Upper lobe of left lung (tissue), 6 donors: ENCODE measurements around the gene OR7A5. TPM values are rescaled to one million over a fixed set of nuclear protein-coding genes. Genes with fewer than 3 reads are reported as not detected.

Source experiments
- ATAC-seq, 2 donors: fragments of 200-7000 bp; cut with Tn5 transposase; one replicate each; pipeline ENCODE4 v1.9.1; 2022; ENCODE audit warnings: mild to moderate bottlenecking in 2 of 2, moderate library complexity in 2 of 2; ENCODE audit not compliant: low FRiP score in 2 of 2
- DNase-seq, 2 donors: peaks; one replicate each; pipeline ENCODE4 v3.0.0-alpha.2; 2019 to 2020
- H3K27ac ChIP-seq, 4 donors: fragments of 200-600 bp; sonication (generic); one replicate each; pipeline ENCODE4 v1.5.1; 2016 to 2019
- H3K27me3 ChIP-seq, 4 donors: fragments of 200-600 bp; sonication (generic); one replicate each; pipeline ENCODE4 v1.5.1; 2017 to 2019
- H3K36me3 ChIP-seq, 4 donors: fragments of 200-600 bp; sonication (generic); one replicate each; pipeline ENCODE4 v1.5.1; 2016 to 2019
- H3K4me1 ChIP-seq, 4 donors: fragments of 200-600 bp; sonication (generic); one replicate each; pipeline ENCODE4 v1.5.1; 2018 to 2019
- H3K4me3 ChIP-seq, 4 donors: fragments of 200-600 bp; sonication (generic); one replicate each; pipeline ENCODE4 v1.5.1; 2017 to 2019; ENCODE audit warnings: mild to moderate bottlenecking in 2 of 4, moderate library complexity in 1 of 4
- H3K9me3 ChIP-seq, 4 donors: fragments of 200-600 bp; sonication (generic); one replicate each; pipeline ENCODE4 v1.5.1; 2018 to 2019
- CTCF ChIP-seq, 6 experiments: fragments of 450-650 bp in 4 of 6; fragments of 200-600 bp in 2 of 6; sonication (generic) in 2 of 6; IDR thresholded peaks; one replicate each; pipeline ENCODE4 v1.5.1; 2016 to 2019; ENCODE audit warnings: antibody characterized with exemption in 6 of 6
- EP300 ChIP-seq, 4 donors: sonication (generic); formaldehyde crosslinking; IDR thresholded peaks; one replicate each; pipeline ENCODE4 v1.5.1; 2017; ENCODE audit warnings: antibody characterized with exemption in 4 of 4, control low read depth in 2 of 4
- POLR2A ChIP-seq, 4 donors: fragments of 450-650 bp; IDR thresholded peaks; one replicate each; pipeline ENCODE4 v1.5.1; 2016 to 2017; ENCODE audit warnings: antibody characterized with exemption in 4 of 4, mild to moderate bottlenecking in 2 of 4
- POLR2AphosphoS5 ChIP-seq, 2 donors: sonication (generic); formaldehyde crosslinking; IDR thresholded peaks; one replicate each; pipeline ENCODE4 v1.5.1; 2017; ENCODE audit warnings: antibody characterized with exemption in 2 of 2
- WGBS, 2 donors: methylation state at CpG; one replicate each; pipeline ENCODE4 v1.1.5; 2017 to 2018; 5-methylcytosine and 5-hydroxymethylcytosine counted together
- total RNA-seq, 6 donors: library from RNA; depleted of rRNA in 4 of 6; stranded (reverse); fragments of >200 nt in 4 of 6; gene quantifications; one replicate each; pipeline versions ENCODE4 v1.1.0 to v1.2.1, GENCODE V29; 2016 to 2021
- donor health status: DM: no; HTN: no; CAD: no; lungs with moderate emphysema.
- donor health status: DM: no; HTN: yes; CAD: no; lungs with severe emphysema.

The OR7A5 gene
- total RNA-seq, 6 donors from 2014 or later, result not detected

DNA sequence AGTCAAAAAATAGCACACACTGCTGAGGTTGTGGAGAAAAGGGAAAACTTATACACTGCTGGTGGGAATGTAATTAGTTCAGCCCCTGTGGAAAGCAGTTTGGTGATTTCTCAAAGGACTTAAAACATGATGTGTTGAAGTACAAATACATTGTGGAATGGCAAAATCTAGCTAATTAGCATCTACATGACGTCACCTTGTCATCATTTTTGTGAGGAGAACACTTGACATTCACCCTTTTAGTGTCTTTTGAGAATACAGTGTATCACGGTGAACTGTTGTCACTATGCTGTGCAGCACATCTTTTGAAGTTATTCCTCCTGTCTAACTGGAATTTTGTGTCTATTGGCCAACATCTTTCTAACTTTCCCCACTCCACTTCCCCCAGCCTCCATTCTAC, 8.2 kb upstream of the OR7A5 start:
- DNase-seq (no peak), ATAC-seq (no peak)
- Histone ChIP-seq H3K9me3 (no peaks in the 10 kb centered on the region), H3K27ac (no peak overlapping the region), H3K27me3 (no peaks in the 10 kb centered on the region), H3K36me3 (no peaks in the 10 kb centered on the region), H3K4me3 (no peak overlapping the region), H3K4me1 (no peaks in the 10 kb centered on the region)
- no peak for TF ChIP-seq POLR2A (IDR thresholded peaks at IDR 0.05)
- 48 to 59% methylated on average over 2 of the region's 2 CpGs for WGBS, 2 donors

DNA sequence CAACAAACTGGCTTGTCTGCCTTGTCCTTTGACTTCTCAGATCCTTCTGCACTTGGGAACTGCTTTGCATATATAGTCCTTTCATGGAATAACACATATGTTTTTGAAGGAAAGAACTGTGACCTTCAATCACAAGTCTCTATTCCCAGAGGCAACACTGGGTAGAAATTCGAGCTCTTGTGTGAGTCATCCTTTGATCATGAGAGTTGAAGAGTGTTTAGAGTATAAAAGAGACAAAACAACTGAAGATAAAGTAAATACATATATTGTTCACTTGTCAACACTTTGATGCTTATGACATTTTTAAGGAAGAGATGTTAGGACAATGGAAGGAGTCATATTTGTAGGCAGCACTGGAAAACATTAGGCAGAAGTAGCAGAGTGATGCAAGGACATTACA, 5.2 kb upstream of the OR7A5 start:
- TF ChIP-seq CTCF (IDR thresholded peaks at IDR 0.05) (no peak), POLR2AphosphoS5 (IDR thresholded peaks at IDR 0.05) (no peak)
- DNase-seq (no peak), ATAC-seq (no peak)
- Histone ChIP-seq H3K9me3 (no peaks in the 10 kb centered on the region), H3K36me3 (no peaks in the 10 kb centered on the region), H3K27ac (no peak overlapping the region), H3K4me1 (no peaks in the 10 kb centered on the region), H3K27me3 (no peaks in the 10 kb centered on the region), H3K4me3 (no peak overlapping the region)
- 29 to 39% methylated on average over 1 of the region's 1 CpG for WGBS, 2 donors

GRCh38 chr19:14837391-14837790, 2.4 kb upstream of the OR7A5 start:
- Histone ChIP-seq H3K4me3 (no peak overlapping the region), H3K9me3 (no peaks in the 10 kb centered on the region), H3K36me3 (no peaks in the 10 kb centered on the region), H3K27ac (no peak overlapping the region), H3K27me3 (no peaks in the 10 kb centered on the region), H3K4me1 (no peaks in the 10 kb centered on the region)
- ATAC-seq, result no peak
- DNase-seq, result no peak
- TF ChIP-seq POLR2A (IDR thresholded peaks at IDR 0.05), result no peak
- TF ChIP-seq POLR2AphosphoS5 (IDR thresholded peaks at IDR 0.05), result no peak
- no peak for TF ChIP-seq EP300 (IDR thresholded peaks at IDR 0.05)
- TF ChIP-seq CTCF (IDR thresholded peaks at IDR 0.05), result no peak
- WGBS, 2 donors, result 76 to 79% methylated on average over 4 of the region's 4 CpGs

DNA sequence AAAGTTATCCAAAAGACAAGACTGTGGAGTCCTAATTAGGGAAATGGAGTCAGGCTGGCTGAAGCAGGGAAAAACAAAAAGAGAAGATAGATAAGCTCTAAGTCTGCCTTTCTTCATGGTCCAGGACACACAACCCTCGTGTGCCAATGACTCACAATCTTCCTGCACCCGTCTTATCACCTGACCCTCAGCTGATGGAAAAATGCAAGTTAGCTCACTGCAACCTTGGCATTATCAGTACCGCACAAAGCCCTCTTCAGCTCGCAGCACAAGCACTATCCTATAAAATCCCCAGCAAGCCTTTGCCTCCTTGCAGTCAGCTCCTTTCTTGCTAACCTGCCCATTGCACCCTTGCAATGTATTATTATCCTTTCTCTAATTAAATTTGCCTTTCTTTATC, 4.3 kb downstream of the OR7A5 start:
- no peak for TF ChIP-seq POLR2AphosphoS5 (IDR thresholded peaks at IDR 0.05)
- TF ChIP-seq POLR2A (IDR thresholded peaks at IDR 0.05), result no peak
- no peak for TF ChIP-seq EP300 (IDR thresholded peaks at IDR 0.05)
- TF ChIP-seq CTCF (IDR thresholded peaks at IDR 0.05), result no peak
- ATAC-seq, result no peak
- WGBS, 2 donors, result 69 to 72% methylated on average over 4 of the region's 4 CpGs

GRCh38 chr19:14826006-14826405, 9.0 kb downstream of the OR7A5 start:
- ATAC-seq (no peak), DNase-seq (no peak)
- no peaks in the 10 kb centered on the region for H3K9me3 ChIP-seq
- H3K4me1 ChIP-seq, result no peaks in the 10 kb centered on the region
- TF ChIP-seq EP300 (IDR thresholded peaks at IDR 0.05) (no peak), POLR2A (IDR thresholded peaks at IDR 0.05) (no peak), CTCF (IDR thresholded peaks at IDR 0.05) (no peak), POLR2AphosphoS5 (IDR thresholded peaks at IDR 0.05) (no peak)
- no peaks in the 10 kb centered on the region for H3K36me3 ChIP-seq
- H3K27ac ChIP-seq, result no peak overlapping the region
- H3K27me3 ChIP-seq, result no peaks in the 10 kb centered on the region
- no peak overlapping the region for H3K4me3 ChIP-seq
- WGBS, 2 donors, result 86 to 95% methylated on average over 2 of the region's 2 CpGs

More for the DNA sequence above, 4.3 kb downstream of the OR7A5 start:
- no peaks in the 10 kb centered on the region for H3K4me1 ChIP-seq
- H3K4me3 ChIP-seq, result no peak overlapping the region
- H3K9me3 ChIP-seq, result no peaks in the 10 kb centered on the region
- H3K27ac ChIP-seq, result no peak overlapping the region
- no peaks in the 10 kb centered on the region for H3K36me3 ChIP-seq
- DNase-seq, result no peak
- H3K27me3 ChIP-seq, result no peaks in the 10 kb centered on the region
